Mesenchymal stem cell (in vitro differentiated cells and primary cell): ENCODE measurements around the gene CRBN.

Experiments used
- DNase-seq: peaks from one replicate; pipeline ENCODE4 v3.0.0-alpha.2; 2013
- H2AFZ ChIP-seq: one replicate; pipeline ENCODE4 v1.6.1; 2013; ENCODE audit warnings: low read depth, mild to moderate bottlenecking, control low read depth, inconsistent platforms, low read length, moderate library complexity
- H2AK5ac ChIP-seq: 2 replicates; pipeline ENCODE4 v1.6.1; 2013; ENCODE audit warnings: low read length, moderate library complexity, mild to moderate bottlenecking, inconsistent platforms; ENCODE audit not compliant: severe bottlenecking
- H2BK120ac ChIP-seq: one replicate; pipeline ENCODE4 v1.6.1; 2013; ENCODE audit warnings: low read depth, mild to moderate bottlenecking, inconsistent platforms, low read length, moderate library complexity
- H2BK12ac ChIP-seq, 2 experiments: one replicate each; pipeline ENCODE4 v1.6.1; 2013; ENCODE audit warnings: inconsistent platforms in 2 of 2, low read length in 2 of 2, mild to moderate bottlenecking in 2 of 2, moderate library complexity in 2 of 2, control low read depth in 1 of 2
- H2BK15ac ChIP-seq: one replicate; pipeline ENCODE4 v1.6.1; 2013; ENCODE audit warnings: mild to moderate bottlenecking, low read depth, inconsistent platforms; ENCODE audit not compliant: poor library complexity, severe bottlenecking
- H2BK5ac ChIP-seq: 2 replicates; pipeline ENCODE4 v1.6.1; 2013; ENCODE audit warnings: low read depth, mild to moderate bottlenecking, low read length, control low read depth, inconsistent platforms; ENCODE audit not compliant: poor library complexity, severe bottlenecking
- H3K14ac ChIP-seq, 2 experiments: one replicate each; pipeline ENCODE4 v1.6.1; 2013; ENCODE audit warnings: inconsistent platforms in 2 of 2, low read length in 2 of 2, control low read depth in 1 of 2, mild to moderate bottlenecking in 1 of 2, moderate library complexity in 1 of 2
- H3K18ac ChIP-seq, 2 experiments: one replicate each; pipeline ENCODE4 v1.6.1; 2013; ENCODE audit warnings: inconsistent platforms in 2 of 2, low read length in 2 of 2, control low read depth in 1 of 2, low read depth in 1 of 2, mild to moderate bottlenecking in 1 of 2
- H3K23ac ChIP-seq, 2 experiments: one replicate each; pipeline ENCODE4 v1.6.1; 2013; ENCODE audit warnings: inconsistent platforms in 2 of 2, low read length in 2 of 2, mild to moderate bottlenecking in 2 of 2, moderate library complexity in 2 of 2, control low read depth in 1 of 2
- H3K27ac ChIP-seq: 2 replicates; pipeline ENCODE4 v1.5.1; 2013; ENCODE audit warnings: mild to moderate bottlenecking, moderate library complexity, low read length, control low read depth, inconsistent platforms; ENCODE audit not compliant: poor library complexity, severe bottlenecking
- H3K27me3 ChIP-seq, 2 experiments: 2 replicates each; pipeline versions ENCODE4 v1.6.1 to v1.7.0; 2013; ENCODE audit warnings: low read length in 2 of 2, mild to moderate bottlenecking in 2 of 2, moderate library complexity in 2 of 2, control low read depth in 1 of 2, inconsistent platforms in 1 of 2; ENCODE audit not compliant: control insufficient read depth in 1 of 2, insufficient read depth in 1 of 2
- H3K36me3 ChIP-seq, 2 experiments: 2 replicates each; pipeline versions ENCODE4 v1.6.1 to v1.7.0; 2013; ENCODE audit warnings: low read length in 2 of 2, control low read depth in 1 of 2, inconsistent platforms in 1 of 2, low read depth in 1 of 2, mild to moderate bottlenecking in 1 of 2; ENCODE audit not compliant: insufficient read depth in 2 of 2, control insufficient read depth in 1 of 2
- H3K4ac ChIP-seq, 2 experiments: one replicate each; pipeline ENCODE4 v1.6.1; 2013; ENCODE audit warnings: inconsistent platforms in 2 of 2, low read length in 2 of 2, mild to moderate bottlenecking in 2 of 2, moderate library complexity in 2 of 2, control low read depth in 1 of 2, low read depth in 1 of 2
- H3K4me1 ChIP-seq: 2 replicates; pipeline ENCODE4 v1.6.1; 2013; ENCODE audit warnings: low read depth, low read length, control low read depth; ENCODE audit not compliant: control insufficient read depth, insufficient read depth
- H3K4me2 ChIP-seq: 2 replicates; pipeline ENCODE4 v1.6.1; 2013; ENCODE audit warnings: low read length, mild to moderate bottlenecking, inconsistent platforms; ENCODE audit not compliant: poor library complexity, severe bottlenecking
- H3K4me3 ChIP-seq, 2 experiments: 2 replicates each; pipeline versions ENCODE4 v1.5.1 to v1.7.0; 2013; ENCODE audit warnings: low read length in 2 of 2, mild to moderate bottlenecking in 2 of 2, control low read depth in 1 of 2, low read depth in 1 of 2; ENCODE audit not compliant: insufficient read depth in 1 of 2
- H3K79me1 ChIP-seq: replicated peaks from 2 replicates; pipeline ENCODE4 v1.6.1; 2013; ENCODE audit warnings: mild to moderate bottlenecking, control low read depth, low read length, inconsistent platforms; ENCODE audit not compliant: poor library complexity, severe bottlenecking
- H3K9ac ChIP-seq: 2 replicates; pipeline ENCODE4 v1.7.0; 2013; ENCODE audit warnings: mild to moderate bottlenecking, low read length, moderate library complexity
- H3K9me3 ChIP-seq: 2 replicates; pipeline ENCODE4 v1.7.0; 2013; ENCODE audit warnings: mild to moderate bottlenecking, low read length; ENCODE audit not compliant: control insufficient read depth
- H4K8ac ChIP-seq: one replicate; pipeline ENCODE4 v1.6.1; 2013; ENCODE audit warnings: inconsistent platforms, mild to moderate bottlenecking, low read length, moderate library complexity
- H4K91ac ChIP-seq: one replicate; pipeline ENCODE4 v1.6.1; 2013; ENCODE audit warnings: mild to moderate bottlenecking, low read length, inconsistent platforms
- WGBS: methylation state at CpG from one replicate; pipeline ENCODE4 v1.1.7; 2013; ENCODE audit warnings: mixed read lengths; 5-methylcytosine and 5-hydroxymethylcytosine counted together

CRBN gene

DNA sequence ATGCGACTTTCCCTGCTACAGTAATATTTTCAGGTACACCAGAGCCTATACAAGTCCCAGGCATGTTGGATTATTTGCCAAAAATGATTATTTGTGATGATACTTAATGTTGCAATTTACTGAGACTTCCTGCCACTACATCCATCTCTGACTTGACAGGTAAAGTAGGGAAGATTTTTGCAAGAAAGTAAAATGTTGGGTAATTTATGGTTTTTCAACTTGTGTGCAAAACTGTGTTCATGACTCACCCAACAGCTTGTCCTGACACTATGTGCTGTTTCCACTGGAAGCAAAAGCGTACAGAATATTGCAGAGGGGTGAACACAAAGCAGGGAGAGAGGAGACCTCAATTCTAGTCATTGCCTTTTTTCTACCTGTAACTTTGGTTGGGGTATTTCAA is 5.4 kb upstream of the CRBN start:
- H3K9ac ChIP-seq, result no peak overlapping the region
- 60% methylated on average over 1 of the region's 2 CpGs for WGBS

DNA sequence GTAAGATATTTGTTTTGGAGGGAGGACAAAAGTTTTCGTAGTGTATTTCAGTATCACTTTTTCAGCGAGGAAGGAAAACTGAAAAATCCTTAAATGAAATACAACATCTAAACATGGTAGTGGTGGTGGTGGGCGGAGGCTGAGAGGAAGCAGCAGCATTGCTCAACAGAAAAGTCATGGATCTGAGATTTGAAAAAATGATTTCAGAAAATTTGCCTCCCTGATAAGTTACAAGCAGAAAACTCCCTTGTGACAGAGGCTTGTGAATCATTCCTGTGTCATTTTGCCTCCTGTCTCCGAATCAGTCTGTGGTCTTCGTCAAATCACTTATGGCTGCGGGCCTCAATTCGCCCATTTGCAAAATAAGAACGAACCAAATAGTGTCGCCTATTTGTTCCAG is 965 bp upstream of the CRBN start:
- H2AK5ac ChIP-seq, result no peak overlapping the region
- no peak overlapping the region for H4K91ac ChIP-seq
- H4K8ac ChIP-seq, result no peak overlapping the region
- no peak overlapping the region for H3K4ac ChIP-seq
- H3K79me1 ChIP-seq, result peaks cover 6% of the 10 kb centered on the region
- no peak for DNase-seq
- H3K9me3 ChIP-seq, result no peaks in the 10 kb centered on the region
- H3K14ac ChIP-seq, result no peak overlapping the region
- H2AFZ ChIP-seq, result no peak overlapping the region
- H2BK12ac ChIP-seq, result no peak overlapping the region
- peaks cover 0 to 2% of the 10 kb centered on the region in 2 experiments for H3K36me3 ChIP-seq
- no peak overlapping the region for H3K23ac ChIP-seq
- H3K27ac ChIP-seq, result no peak overlapping the region
- 85% methylated on average over 9 of the region's 9 CpGs for WGBS
- H3K9ac ChIP-seq, result peak overlapping the region; percentile 96
- H2BK120ac ChIP-seq, result no peak overlapping the region
- H3K4me3 ChIP-seq, result no peak overlapping the region
- H3K27me3 ChIP-seq, result peaks cover 0 to 3% of the 10 kb centered on the region in 2 experiments
- H3K4me2 ChIP-seq, result no peak overlapping the region
- H2BK5ac ChIP-seq, result no peak overlapping the region
- no peak overlapping the region for H2BK15ac ChIP-seq
- H3K4me1 ChIP-seq, result peaks cover 2% of the 10 kb centered on the region
- no peak overlapping the region for H3K18ac ChIP-seq

More for the DNA sequence above, 5.4 kb upstream of the CRBN start:
- no peaks in the 10 kb centered on the region for H3K79me1 ChIP-seq
- peaks cover 6% of the 10 kb centered on the region for H3K9me3 ChIP-seq
- no peak overlapping the region for H3K14ac ChIP-seq
- H3K18ac ChIP-seq, result no peak overlapping the region
- H3K36me3 ChIP-seq, result no peaks in the 10 kb centered on the region
- no peak overlapping the region for H2BK5ac ChIP-seq
- peaks cover 0 to 4% of the 10 kb centered on the region in 2 experiments for H3K27me3 ChIP-seq
- H4K91ac ChIP-seq, result no peak overlapping the region
- no peak overlapping the region for H3K27ac ChIP-seq
- no peaks in the 10 kb centered on the region for H3K4me1 ChIP-seq
- no peak for DNase-seq
- no peak overlapping the region for H2AFZ ChIP-seq
- no peak overlapping the region for H2BK120ac ChIP-seq
- H3K23ac ChIP-seq, result no peak overlapping the region
- no peak overlapping the region for H2AK5ac ChIP-seq
- H3K4ac ChIP-seq, result no peak overlapping the region
- no peak overlapping the region for H3K4me2 ChIP-seq
- no peak overlapping the region for H2BK15ac ChIP-seq
- no peak overlapping the region for H3K4me3 ChIP-seq
- H4K8ac ChIP-seq, result no peak overlapping the region
- H2BK12ac ChIP-seq, result no peak overlapping the region

DNA sequence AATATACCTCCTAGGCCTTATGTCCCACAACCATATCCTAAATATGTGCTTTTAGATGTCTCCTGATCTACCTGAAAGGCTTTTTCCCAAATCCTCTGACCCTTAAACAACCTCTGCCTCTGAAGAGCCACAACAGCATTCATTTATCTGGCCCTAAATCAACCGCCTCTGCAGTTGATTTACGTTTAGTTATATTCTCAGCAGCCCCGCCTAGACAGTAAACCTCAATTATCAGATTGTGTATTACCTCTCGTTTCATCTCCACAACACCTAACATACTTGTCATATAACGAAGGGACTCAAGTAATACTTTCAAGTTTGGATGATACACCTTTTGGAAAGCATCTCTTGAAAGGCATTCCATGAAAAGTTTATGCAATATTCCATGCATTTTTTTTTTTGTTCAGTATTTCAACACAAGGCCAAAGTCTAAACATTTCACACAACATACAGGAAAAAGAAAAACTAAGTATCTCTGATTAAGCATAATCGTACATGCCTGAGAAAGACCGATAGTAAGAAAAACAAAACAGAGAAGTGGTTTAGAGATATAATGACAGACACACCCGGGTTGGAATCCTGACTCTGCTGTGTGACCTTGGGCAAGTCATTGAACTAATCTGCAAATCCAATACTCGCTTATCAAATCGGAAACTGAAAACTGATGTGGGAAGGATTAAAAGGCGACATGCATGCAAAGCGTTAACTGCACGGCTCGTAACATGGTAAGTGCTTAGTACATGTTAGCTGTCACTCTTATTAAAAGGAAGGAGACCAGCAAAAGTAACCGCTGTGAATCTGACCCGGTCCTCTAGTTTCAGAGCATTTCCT is 778 bp downstream of the CRBN start:
- Histone ChIP-seq H4K91ac (no peak overlapping the region), H3K27ac (no peak overlapping the region), H3K9me3 (no peaks in the 10 kb centered on the region), H3K23ac (no peak overlapping the region), H3K36me3 (peaks cover 5 to 17% of the 10 kb centered on the region in 2 experiments), H3K79me1 (peaks cover 8% of the 10 kb centered on the region), H3K9ac (peak overlapping the region; percentile 96), H3K4ac (peak overlapping the region in 1 of 2 experiments; percentile 68), H2BK12ac (no peak overlapping the region), H3K4me2 (peak overlapping the region; percentile 89), H2AK5ac (no peak overlapping the region), H2AFZ (peak overlapping the region; percentile 96), H2BK15ac (no peak overlapping the region), H3K27me3 (peaks cover 0 to 3% of the 10 kb centered on the region in 2 experiments), H3K14ac (no peak overlapping the region), H2BK5ac (no peak overlapping the region), H3K18ac (no peak overlapping the region), H4K8ac (no peak overlapping the region), H2BK120ac (peak overlapping the region; percentile 75), H3K4me1 (peaks cover 2% of the 10 kb centered on the region), H3K4me3 (peak overlapping the region; percentile 96)
- DNase-seq, result peak; percentile 7
- WGBS, result 46% methylated on average over 16 of the region's 16 CpGs

DNA sequence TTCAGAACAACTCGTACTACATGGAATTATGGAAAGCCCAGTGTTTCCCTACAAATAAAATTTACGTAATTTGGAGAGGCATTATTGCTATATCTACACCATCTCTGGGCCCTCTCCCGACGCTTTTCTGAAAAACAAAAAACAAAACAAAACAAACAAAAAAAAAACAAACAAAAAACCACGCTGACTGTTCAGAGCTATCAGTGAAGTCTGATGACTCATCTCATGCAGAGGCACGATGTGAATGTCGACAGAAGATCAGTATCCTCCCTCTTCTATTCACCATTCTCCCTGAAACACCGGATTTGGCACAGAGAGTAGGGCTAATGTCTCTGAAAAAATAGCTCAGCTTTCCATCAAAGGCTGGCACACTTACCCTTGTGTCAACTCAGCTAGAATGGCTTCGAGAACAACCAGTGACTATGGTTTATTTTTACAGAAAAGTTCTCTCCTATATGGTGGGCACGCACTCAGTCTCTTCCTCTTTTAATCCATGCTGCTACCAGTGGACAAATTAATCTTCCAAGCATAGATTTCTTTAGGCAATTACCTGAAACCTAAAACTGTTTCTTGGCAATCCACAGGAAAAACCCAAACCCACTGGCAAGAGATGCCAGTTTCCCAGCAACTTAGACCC is 1.5 kb downstream of the CRBN start:
- Histone ChIP-seq H2BK12ac (no peak overlapping the region), H4K8ac (no peak overlapping the region), H2BK120ac (no peak overlapping the region), H3K4me1 (peaks cover 2% of the 10 kb centered on the region), H3K4me3 (peak overlapping the region in 1 of 2 experiments; percentile 96), H3K27ac (no peak overlapping the region), H3K9ac (peak overlapping the region; percentile 96), H4K91ac (no peak overlapping the region), H2AK5ac (no peak overlapping the region), H2BK15ac (no peak overlapping the region), H3K4me2 (peak overlapping the region; percentile 89), H3K9me3 (no peaks in the 10 kb centered on the region), H3K23ac (no peak overlapping the region), H3K79me1 (peaks cover 8% of the 10 kb centered on the region), H3K27me3 (peaks cover 0 to 3% of the 10 kb centered on the region in 2 experiments), H2BK5ac (no peak overlapping the region), H3K4ac (no peak overlapping the region), H3K36me3 (peaks cover 7 to 25% of the 10 kb centered on the region in 2 experiments), H3K18ac (no peak overlapping the region), H3K14ac (no peak overlapping the region), H2AFZ (no peak overlapping the region)
- peak; percentile 38 for DNase-seq
- 70% methylated on average over 10 of the region's 10 CpGs for WGBS
